CD4-positive, alpha-beta memory T cell (primary cell): ENCODE measurements around the gene MYO9B. TPM values are rescaled to one million over a fixed set of nuclear protein-coding genes. Genes with fewer than 3 reads are reported as not detected.

Source experiments
- CTCF ChIA-PET: fragments of 350-600 bp; sonication (Branson Sonifier 250); formaldehyde crosslinking; loops from one replicate; lab custom pipeline; 2021; ENCODE audit warnings: inconsistent platforms; ENCODE audit not compliant: partially characterized antibody; lab: Charles Lee
- POLR2A ChIA-PET: fragments of 350-600 bp; sonication (Branson Sonifier 250); formaldehyde crosslinking; loops from one replicate; lab custom pipeline; 2021; ENCODE audit not compliant: partially characterized antibody; lab: Charles Lee
- DNase-seq, 5 donors: peaks; one replicate each; pipeline versions ENCODE4 v3.0.0 to v3.0.0-alpha.2; 2020 to 2022; ENCODE audit warnings: mixed read lengths in 1 of 5
- H3K27ac ChIP-seq: one replicate; pipeline ENCODE4 v1.7.0; 2013; ENCODE audit warnings: low read depth, low read length
- H3K27me3 ChIP-seq: 2 replicates; pipeline ENCODE4 v1.7.0; 2013; ENCODE audit warnings: mild to moderate bottlenecking, low read length, moderate library complexity; ENCODE audit not compliant: insufficient read depth
- H3K36me3 ChIP-seq: 2 replicates; pipeline ENCODE4 v1.7.0; 2013; ENCODE audit warnings: mild to moderate bottlenecking, low read length, moderate library complexity; ENCODE audit not compliant: insufficient read depth
- H3K4me1 ChIP-seq: 2 replicates; pipeline ENCODE4 v1.7.0; 2013; ENCODE audit warnings: mild to moderate bottlenecking, low read length, moderate library complexity; ENCODE audit not compliant: insufficient read depth
- H3K4me3 ChIP-seq, 2 donors: one replicate each; pipeline ENCODE4 v1.7.0; 2013; ENCODE audit warnings: low read length in 2 of 2, mild to moderate bottlenecking in 1 of 2
- H3K9me3 ChIP-seq, 2 donors: one replicate each; pipeline ENCODE4 v1.7.0; 2013; ENCODE audit warnings: low read length in 2 of 2, control low read depth in 1 of 2; ENCODE audit not compliant: control insufficient read depth in 1 of 2
- H3K27ac Mint-ChIP-seq, 7 donors: one replicate each; pipeline ENCODE4 v1.8.0; 2020 to 2021; ENCODE audit warnings: mixed read lengths in 7 of 7, mild to moderate bottlenecking in 6 of 7, inconsistent platforms in 3 of 7, moderate library complexity in 3 of 7
- H3K27me3 Mint-ChIP-seq, 2 donors: one replicate each; pipeline ENCODE4 v1.8.0; 2020 to 2021; ENCODE audit warnings: mixed read lengths in 2 of 2
- H3K36me3 Mint-ChIP-seq, 2 donors: one replicate each; pipeline ENCODE4 v1.8.0; 2020 to 2021; ENCODE audit warnings: mixed read lengths in 2 of 2, inconsistent platforms in 1 of 2, mild to moderate bottlenecking in 1 of 2
- H3K4me1 Mint-ChIP-seq, 4 donors: one replicate each; pipeline ENCODE4 v1.8.0; 2020 to 2021; ENCODE audit warnings: mixed read lengths in 4 of 4, mild to moderate bottlenecking in 1 of 4
- H3K4me3 Mint-ChIP-seq, 8 donors: one replicate each; pipeline ENCODE4 v1.8.0; 2020 to 2021; ENCODE audit warnings: mixed read lengths in 8 of 8, mild to moderate bottlenecking in 7 of 8, moderate library complexity in 6 of 8, inconsistent platforms in 3 of 8
- H3K9me3 Mint-ChIP-seq, 8 donors: one replicate each; pipeline ENCODE4 v1.8.0; 2020 to 2021; ENCODE audit warnings: mixed read lengths in 8 of 8, mild to moderate bottlenecking in 5 of 8, inconsistent platforms in 3 of 8, moderate library complexity in 1 of 8
- intact Hi-C: fragments of 100-400 bp; cut with micrococcal nuclease; formaldehyde crosslinking; loops from one replicate; pipeline ENCODE4 v1.15.1; 2023
- polyA plus RNA-seq, 2 donors: library from polyadenylated mRNA; unstranded; fragments of 300-500 nt; fragmentation: Illumina TruSeq; gene quantifications; one replicate each; pipeline ENCODE4 v1.2.3, GENCODE V29; 2021
- total RNA-seq, 2 experiments: library from RNA; stranded (reverse); gene quantifications; one replicate each; pipeline ENCODE4 v1.2.3, GENCODE V29; 2021

The MYO9B gene
- total and polyA plus RNA-seq, 4 experiments from 2014 or later = 1.3 to 181 (median 101) TPM

GRCh38 chr19:17240062-17240752, 164.6 kb downstream of the MYO9B start:
- POLR2A ChIA-PET = interaction anchor here (0.8 to 1.6 kb wide), 3 partner anchors 14 to 27 kb away, joined by 3 to 6 read pairs (median 3); partner anchors contain the start of genes OCEL1 and USE1
- Histone ChIP-seq H3K36me3 (no peaks in the 10 kb centered on the region), H3K27ac (no peak overlapping the region), H3K4me3 (no peak overlapping the region), H3K27me3 (no peaks in the 10 kb centered on the region), H3K4me1 (peaks cover 8% of the 10 kb centered on the region), H3K9me3 (no peaks in the 10 kb centered on the region)
- H3K36me3 Mint-ChIP-seq = no peaks in the 10 kb centered on the region
- no peak for DNase-seq
- H3K27me3 Mint-ChIP-seq = no peaks in the 10 kb centered on the region
- H3K9me3 Mint-ChIP-seq = peaks cover 0 to 2% (median 0%) of the 10 kb centered on the region in 8 donors
- no peak overlapping the region for H3K4me3 Mint-ChIP-seq
- H3K4me1 Mint-ChIP-seq = peaks cover 0 to 2% (median 0%) of the 10 kb centered on the region in 4 donors
- peak overlapping the region in 1 of 7 donors; percentile 21 for H3K27ac Mint-ChIP-seq
- CTCF ChIA-PET = no interaction called here
- intact Hi-C loops = no loop called here

- no peaks in the 10 kb centered on the region for H3K36me3 Mint-ChIP-seq
- peak overlapping the region in 5 of 7 donors; percentile 6 to 78 (median 42) for H3K27ac Mint-ChIP-seq
- no peak overlapping the region for H3K27ac ChIP-seq
- no peaks in the 10 kb centered on the region for H3K36me3 ChIP-seq
- ChIA-PET CTCF (interaction anchor here (1.2 kb wide), 1 partner anchor 19 kb away, joined by 3 read pairs; no protein-coding TSS in a partner anchor), POLR2A (interaction anchor here (0.9 to 1.6 kb wide), 3 partner anchors 15 to 26 kb away, joined by 3 to 8 read pairs (median 6); partner anchors contain the start of genes OCEL1 and USE1)
- H3K4me3 ChIP-seq = no peak overlapping the region
- peaks cover 5% of the 10 kb centered on the region for H3K4me1 ChIP-seq
- H3K9me3 ChIP-seq = no peaks in the 10 kb centered on the region
- no peaks in the 10 kb centered on the region for H3K27me3 ChIP-seq
- no peak for DNase-seq
- H3K27me3 Mint-ChIP-seq = no peaks in the 10 kb centered on the region
- intact Hi-C loops = no loop called here
- H3K9me3 Mint-ChIP-seq = peaks cover 0 to 2% (median 0%) of the 10 kb centered on the region in 8 donors
- no peak overlapping the region for H3K4me3 Mint-ChIP-seq
- peaks cover 0 to 2% (median 0%) of the 10 kb centered on the region in 4 donors for H3K4me1 Mint-ChIP-seq
These were observed 165.3 kb downstream of the MYO9B start for GRCh38 chr19:17240826-17241399.

GRCh38 chr19:17242431-17243208, 167.0 kb downstream of the MYO9B start:
- no peaks in the 10 kb centered on the region for H3K36me3 ChIP-seq
- peaks cover 0 to 4% (median 3%) of the 10 kb centered on the region in 4 donors for H3K4me1 Mint-ChIP-seq
- peaks cover 0 to 2% (median 0%) of the 10 kb centered on the region in 8 donors for H3K9me3 Mint-ChIP-seq
- no peak overlapping the region for H3K4me3 ChIP-seq
- H3K4me3 Mint-ChIP-seq = peak overlapping the region in 3 of 8 donors; percentile 8 to 51 (median 24)
- H3K27ac Mint-ChIP-seq = peak overlapping the region in 2 of 7 donors; percentile 63 to 79
- no peaks in the 10 kb centered on the region for H3K36me3 Mint-ChIP-seq
- no peaks in the 10 kb centered on the region for H3K9me3 ChIP-seq
- H3K4me1 ChIP-seq = peaks cover 11% of the 10 kb centered on the region
- ChIA-PET POLR2A (interaction anchor here (0.6 to 1.9 kb wide), 4 partner anchors 8 to 28 kb away, joined by 3 to 9 read pairs (median 4); partner anchors contain the start of genes BABAM1, OCEL1 and USE1), CTCF (interaction anchor here (0.5 to 1.0 kb wide), 2 partner anchors 19 to 174 kb away, joined by 3 to 4 read pairs; no protein-coding TSS in a partner anchor)
- no peak for DNase-seq
- intact Hi-C loops = no loop called here
- no peaks in the 10 kb centered on the region for H3K27me3 Mint-ChIP-seq
- H3K27me3 ChIP-seq = no peaks in the 10 kb centered on the region
- H3K27ac ChIP-seq = no peak overlapping the region

GRCh38 chr19:17243211-17243829, 167.7 kb downstream of the MYO9B start:
- H3K27ac ChIP-seq = no peak overlapping the region
- H3K36me3 ChIP-seq = no peaks in the 10 kb centered on the region
- H3K9me3 ChIP-seq = no peaks in the 10 kb centered on the region
- Mint-ChIP-seq H3K9me3 (peaks cover 0 to 2% (median 0%) of the 10 kb centered on the region in 8 donors), H3K36me3 (no peaks in the 10 kb centered on the region), H3K27ac (peak overlapping the region in 4 of 7 donors; percentile 18 to 63 (median 38)), H3K27me3 (no peaks in the 10 kb centered on the region), H3K4me3 (peak overlapping the region in 4 of 8 donors; percentile 32 to 58 (median 50)), H3K4me1 (peaks cover 0 to 4% (median 3%) of the 10 kb centered on the region in 4 donors)
- H3K4me3 ChIP-seq = no peak overlapping the region
- no peaks in the 10 kb centered on the region for H3K27me3 ChIP-seq
- POLR2A ChIA-PET = interaction anchor here (0.6 to 1.9 kb wide), 4 partner anchors 9 to 28 kb away, joined by 3 to 9 read pairs (median 4); partner anchors contain the start of genes BABAM1, OCEL1 and USE1
- DNase-seq = no peak
- peaks cover 11% of the 10 kb centered on the region for H3K4me1 ChIP-seq
- intact Hi-C loops = no loop called here
- CTCF ChIA-PET = no interaction called here

GRCh38 chr19:17243830-17244617, 168.4 kb downstream of the MYO9B start:
- intact Hi-C loops = no loop called here
- H3K9me3 ChIP-seq = no peaks in the 10 kb centered on the region
- H3K9me3 Mint-ChIP-seq = peaks cover 0 to 2% (median 0%) of the 10 kb centered on the region in 8 donors
- ChIA-PET POLR2A (interaction anchor here (1.4 to 3.3 kb wide), 5 partner anchors 9 to 29 kb away, joined by 4 to 19 read pairs (median 5); partner anchors contain the start of genes BABAM1, OCEL1 and USE1), CTCF (no interaction called here)
- no peak overlapping the region for H3K4me3 ChIP-seq
- H3K36me3 Mint-ChIP-seq = no peaks in the 10 kb centered on the region
- H3K27ac Mint-ChIP-seq = peak overlapping the region in 2 of 7 donors; percentile 29 to 63
- H3K4me1 Mint-ChIP-seq = peaks cover 0 to 4% (median 3%) of the 10 kb centered on the region in 4 donors
- no peak for DNase-seq
- H3K4me3 Mint-ChIP-seq = peak overlapping the region; percentile 41 to 67 (median 55)
- no peaks in the 10 kb centered on the region for H3K27me3 ChIP-seq
- H3K36me3 ChIP-seq = no peaks in the 10 kb centered on the region
- H3K4me1 ChIP-seq = peaks cover 11% of the 10 kb centered on the region
- H3K27me3 Mint-ChIP-seq = no peaks in the 10 kb centered on the region
- no peak overlapping the region for H3K27ac ChIP-seq
